MM.1S (cell line): ENCODE measurements around the gene BRI3.

Experiments
- CTCF ChIP-seq: fragments of 300-600 bp; sonication (generic); IDR thresholded peaks from 2 replicates; pipeline ENCODE4 v1.5.1; 2016; ENCODE audit warnings: antibody characterized with exemption, low read length, mixed read lengths
- EZH2phosphoT487 ChIP-seq: fragments of 300-600 bp; sonication (generic); IDR thresholded peaks from 2 replicates; pipeline ENCODE4 v1.6.1; 2018; ENCODE audit warnings: antibody characterized with exemption, low read length

DNA sequence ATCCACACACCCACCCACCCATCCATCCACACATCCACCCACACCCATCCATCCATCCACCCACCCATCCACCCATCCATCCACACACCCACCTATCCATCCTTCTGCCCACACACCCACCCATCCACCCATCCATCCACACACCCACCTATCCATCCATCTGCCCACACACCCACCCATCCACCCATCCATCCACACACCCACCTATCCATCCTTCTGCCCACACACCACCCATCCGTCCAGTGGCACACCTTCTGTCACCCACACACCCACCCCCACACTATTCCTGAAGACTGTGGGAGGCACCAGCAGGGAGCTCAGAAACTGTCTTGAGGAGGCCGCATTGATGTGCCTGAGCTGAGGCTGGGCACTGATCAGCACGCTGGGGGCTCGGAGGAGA, 38.6 kb upstream of the BRI3 start:
- TF ChIP-seq EZH2phosphoT487 (no peak), CTCF (no peak)
